Inflammatory macrophage treated with lipopolysaccharide for 1 hour (primary cell): ENCODE data around the gene ZNF41.
"Not testable (repeated sequence)": the region's sequence is repeated elsewhere in the genome, so short reads cannot be mapped to it uniquely, and the experiment has no call there.

Experiments used
- DNase-seq, 2 donors: peaks; one replicate each; pipeline ENCODE4 v3.0.0-alpha.2; 2020 to 2022

Gene ZNF41

GRCh38 chrX:47482512-47483305, at the start of gene ZNF41:
Gene ZNF41, minus strand, starts transcription at chrX:47483222. Its CDS starts 15,741 bp downstream, at chrX:47467481.
- DNase-seq = peak; percentile 59 to 70

GRCh38 chrX:47530049-47530448, 47.0 kb upstream of the ZNF41 start:
- DNase-seq = peak in 1 of 2 donors; percentile 19

GRCh38 chrX:47529548-47529947, 46.5 kb upstream of the ZNF41 start:
- no peak for DNase-seq

- DNase-seq = no peak
These were observed 40.7 kb upstream of the ZNF41 start for GRCh38 chrX:47523713-47524166.

- peak; percentile 47 to 82 for DNase-seq
These were observed 40.3 kb upstream of the ZNF41 start for GRCh38 chrX:47523297-47523696.

- no peak for DNase-seq
These were observed 35.1 kb upstream of the ZNF41 start for GRCh38 chrX:47518144-47518543.

- DNase-seq = peak in 1 of 2 donors; percentile 12
These were observed 33.1 kb upstream of the ZNF41 start for GRCh38 chrX:47515941-47516665.

- DNase-seq = no peak
These were observed 31.7 kb upstream of the ZNF41 start for GRCh38 chrX:47514533-47515235.

GRCh38 chrX:47513034-47513965, 30.3 kb upstream of the ZNF41 start:
- peak in 1 of 2 donors; percentile 33 for DNase-seq

- not testable (repeated sequence) for DNase-seq
These were observed 29.4 kb upstream of the ZNF41 start for GRCh38 chrX:47512383-47512782.

- peak; percentile 66 for DNase-seq
These were observed 24.3 kb upstream of the ZNF41 start for GRCh38 chrX:47507153-47507867.

- no peak for DNase-seq
These were observed 20.1 kb upstream of the ZNF41 start for GRCh38 chrX:47503151-47503550.

GRCh38 chrX:47502316-47503125, 19.5 kb upstream of the ZNF41 start:
- peak in 1 of 2 donors; percentile 9 for DNase-seq

- no peak for DNase-seq
These were observed 18.4 kb upstream of the ZNF41 start for GRCh38 chrX:47501226-47502074.

GRCh38 chrX:47500554-47500953, 17.5 kb upstream of the ZNF41 start:
- DNase-seq = no peak

GRCh38 chrX:47499293-47499692, 16.3 kb upstream of the ZNF41 start:
- DNase-seq = no peak

GRCh38 chrX:47498411-47498810, 15.4 kb upstream of the ZNF41 start:
- DNase-seq = no peak

- peak in 1 of 2 donors; percentile 42 for DNase-seq
These were observed 14.4 kb upstream of the ZNF41 start for GRCh38 chrX:47497271-47497888.

GRCh38 chrX:47492133-47492532, 9.1 kb upstream of the ZNF41 start:
- not testable (repeated sequence) for DNase-seq
